ENCODE data around the gene STK40. TPM values are rescaled to one million over a fixed set of nuclear protein-coding genes. Genes with fewer than 3 reads are reported as not detected.

Gene STK40
- polyA plus RNA-seq, 3 donors = 40.2 to 47.7 (median 42.0) TPM

GRCh38 chr1:36328713-36329112, 57.0 kb downstream of the STK40 start:
- DNase-seq (ENCODE audit: extremely low read depth in 1 of 11, low read depth in 9 of 11, low spot score in 4 of 11) = no peak

GRCh38 chr1:36328088-36328480, 57.6 kb downstream of the STK40 start:
- DNase-seq (ENCODE audit: extremely low read depth in 1 of 11, low read depth in 9 of 11, low spot score in 4 of 11) = no peak

- DNase-seq (ENCODE audit: extremely low read depth in 1 of 11, low read depth in 9 of 11, low spot score in 4 of 11) = no peak
Observed at GRCh38 chr1:36327421-36328087, 58.2 kb downstream of the STK40 start.

GRCh38 chr1:36326499-36326898, 59.2 kb downstream of the STK40 start:
- DNase-seq (ENCODE audit: extremely low read depth in 1 of 11, low read depth in 9 of 11, low spot score in 4 of 11) = no peak

- peak in 3 of 11 donors; percentile 55 to 71 (median 65) for DNase-seq (ENCODE audit: extremely low read depth in 1 of 11, low read depth in 9 of 11, low spot score in 4 of 11)
Observed at GRCh38 chr1:36324353-36324703, 61.4 kb downstream of the STK40 start.

GRCh38 chr1:36323636-36324352, 61.9 kb downstream of the STK40 start, which contains the start of gene EVA1B:
Gene EVA1B, minus strand, starts transcription at chr1:36323645. Its CDS starts 608 bp downstream, at chr1:36323037.
- peak; percentile 79 to 92 (median 86) for DNase-seq (ENCODE audit: extremely low read depth in 1 of 11, low read depth in 9 of 11, low spot score in 4 of 11)

- no peak for DNase-seq (ENCODE audit: extremely low read depth in 1 of 11, low read depth in 9 of 11, low spot score in 4 of 11)
Observed at GRCh38 chr1:36322786-36323635, 62.7 kb downstream of the STK40 start.

GRCh38 chr1:36322041-36322785, 63.5 kb downstream of the STK40 start:
- DNase-seq (ENCODE audit: extremely low read depth in 1 of 11, low read depth in 9 of 11, low spot score in 4 of 11) = no peak

GRCh38 chr1:36321119-36321951, 64.4 kb downstream of the STK40 start:
- peak; percentile 77 to 93 (median 90) for DNase-seq (ENCODE audit: extremely low read depth in 1 of 11, low read depth in 9 of 11, low spot score in 4 of 11)

- no peak for DNase-seq (ENCODE audit: extremely low read depth in 1 of 11, low read depth in 9 of 11, low spot score in 4 of 11)
Observed at GRCh38 chr1:36320767-36321118, 65.0 kb downstream of the STK40 start.

GRCh38 chr1:36320291-36320761, 65.4 kb downstream of the STK40 start:
- no peak for DNase-seq (ENCODE audit: extremely low read depth in 1 of 11, low read depth in 9 of 11, low spot score in 4 of 11)

- DNase-seq (ENCODE audit: extremely low read depth in 1 of 11, low read depth in 9 of 11, low spot score in 4 of 11) = no peak
Observed at GRCh38 chr1:36309397-36309796, 76.3 kb downstream of the STK40 start.

- no peak for DNase-seq (ENCODE audit: extremely low read depth in 1 of 11, low read depth in 9 of 11, low spot score in 4 of 11)
Observed at GRCh38 chr1:36307601-36308330, 78.0 kb downstream of the STK40 start.

GRCh38 chr1:36306902-36307456, 78.7 kb downstream of the STK40 start:
- DNase-seq (ENCODE audit: extremely low read depth in 1 of 11, low read depth in 9 of 11, low spot score in 4 of 11) = peak; percentile 81 to 94 (median 92)

- DNase-seq (ENCODE audit: extremely low read depth in 1 of 11, low read depth in 9 of 11, low spot score in 4 of 11) = peak in 2 of 11 donors; percentile 32 to 42
Observed at GRCh38 chr1:36306210-36306901, 79.4 kb downstream of the STK40 start, which contains the start of gene SH3D21. Gene SH3D21, plus strand, starts transcription at chr1:36306368. Its CDS starts 53 bp downstream, at chr1:36306421.

- peak in 1 of 11 donors; percentile 28 for DNase-seq (ENCODE audit: extremely low read depth in 1 of 11, low read depth in 9 of 11, low spot score in 4 of 11)
Observed at GRCh38 chr1:36305915-36306209, 79.9 kb downstream of the STK40 start.

Data from renal cortex interstitium (tissue), 11 donors.